ENCODE data around the gene NLGN4Y. TPM values are rescaled to one million over a fixed set of nuclear protein-coding genes. Genes with fewer than 3 reads are reported as not detected.

NLGN4Y gene
- total RNA-seq, 1 experiment from 2014 or later: not detected

- Histone ChIP-seq H4K91ac (ENCODE audit: insufficient read length, low read depth, low read length) (no peak overlapping the region), H3K4me2 (ENCODE audit: insufficient read depth, insufficient read length, low read length) (no peak overlapping the region), H3K4ac (ENCODE audit: low read depth, low read length) (no peak overlapping the region), H3K14ac (ENCODE audit: insufficient read depth, low read length) (no peak overlapping the region), H4K20me1 (ENCODE audit: control insufficient read depth, insufficient read depth, insufficient read length) (no peaks in the 10 kb centered on the region), H3K79me2 (ENCODE audit: insufficient read depth, low read length) (no peaks in the 10 kb centered on the region), H2BK12ac (ENCODE audit: insufficient read length, low read depth, low read length) (no peak overlapping the region), H2BK20ac (ENCODE audit: low read depth, low read length, poor library complexity, severe bottlenecking) (no peak overlapping the region), H2BK15ac (ENCODE audit: low read depth, low read length) (no peak overlapping the region), H3K27ac (ENCODE audit: insufficient read length, low read depth, low read length) (no peak overlapping the region), H3K79me1 (ENCODE audit: insufficient read depth, low read depth, low read length, poor library complexity, severe bottlenecking) (no peaks in the 10 kb centered on the region), H3K9ac (ENCODE audit: extremely low read depth, insufficient read length, low read length) (no peak overlapping the region), H2AK5ac (ENCODE audit: insufficient read length, low read length) (no peak overlapping the region), H4K5ac (ENCODE audit: insufficient read length, low read depth, low read length) (no peak overlapping the region), H3K18ac (ENCODE audit: insufficient read length, low read depth, low read length) (no peak overlapping the region), H3K9me3 (ENCODE audit: control insufficient read depth, low read depth, low read length) (no peaks in the 10 kb centered on the region), H3T11ph (ENCODE audit: low read length) (no peak overlapping the region), H3K23me2 (ENCODE audit: insufficient read length, low read depth, low read length, poor library complexity, severe bottlenecking) (no peaks in the 10 kb centered on the region), H3K23ac (ENCODE audit: insufficient read length, low read depth, low read length) (no peak overlapping the region), H2BK120ac (ENCODE audit: low read depth, low read length, poor library complexity, severe bottlenecking) (no peak overlapping the region), H2AFZ (ENCODE audit: low read length) (no peak overlapping the region), H4K8ac (replicated peaks; ENCODE audit: insufficient read length, low read depth, low read length) (no peak overlapping the region), H3K27me3 (ENCODE audit: insufficient read depth, low read length) (no peaks in the 10 kb centered on the region), H3K56ac (ENCODE audit: insufficient read length, low read depth, low read length) (no peak overlapping the region), H3K4me1 (ENCODE audit: insufficient read depth, low read length) (no peaks in the 10 kb centered on the region), H2BK5ac (ENCODE audit: insufficient read length, low read length) (no peak overlapping the region)
- Mint-ChIP-seq H3K27ac (no peak overlapping the region), H3K4me1 (no peaks in the 10 kb centered on the region), H3K9me3 (no peaks in the 10 kb centered on the region), H3K27me3 (ENCODE audit: low read depth) (no peaks in the 10 kb centered on the region), H3K36me3 (ENCODE audit: insufficient read depth in 1 of 3, low read depth in 3 of 3) (no peaks in the 10 kb centered on the region), H3K4me3 (no peak overlapping the region)
- TF ChIP-seq, protein P1, sequence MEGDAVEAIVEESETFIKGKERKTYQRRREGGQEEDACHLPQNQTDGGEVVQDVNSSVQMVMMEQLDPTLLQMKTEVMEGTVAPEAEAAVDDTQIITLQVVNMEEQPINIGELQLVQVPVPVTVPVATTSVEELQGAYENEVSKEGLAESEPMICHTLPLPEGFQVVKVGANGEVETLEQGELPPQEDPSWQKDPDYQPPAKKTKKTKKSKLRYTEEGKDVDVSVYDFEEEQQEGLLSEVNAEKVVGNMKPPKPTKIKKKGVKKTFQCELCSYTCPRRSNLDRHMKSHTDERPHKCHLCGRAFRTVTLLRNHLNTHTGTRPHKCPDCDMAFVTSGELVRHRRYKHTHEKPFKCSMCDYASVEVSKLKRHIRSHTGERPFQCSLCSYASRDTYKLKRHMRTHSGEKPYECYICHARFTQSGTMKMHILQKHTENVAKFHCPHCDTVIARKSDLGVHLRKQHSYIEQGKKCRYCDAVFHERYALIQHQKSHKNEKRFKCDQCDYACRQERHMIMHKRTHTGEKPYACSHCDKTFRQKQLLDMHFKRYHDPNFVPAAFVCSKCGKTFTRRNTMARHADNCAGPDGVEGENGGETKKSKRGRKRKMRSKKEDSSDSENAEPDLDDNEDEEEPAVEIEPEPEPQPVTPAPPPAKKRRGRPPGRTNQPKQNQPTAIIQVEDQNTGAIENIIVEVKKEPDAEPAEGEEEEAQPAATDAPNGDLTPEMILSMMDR (conservative IDR thresholded peaks at IDR 0.05): no peak
- no peak for DNase-seq
- no CpG with 5 or more reads among the region's 2 CpGs for WGBS (ENCODE audit: extremely low coverage, insufficient read length, low lambda C conversion rate)
Observed at GRCh38 chrY:14641853-14642252, 117.5 kb downstream of the NLGN4Y start.

All from H9 (cell line).